Ammon's horn (tissue), 1 donor: ENCODE results near the gene ENOX2.
"Not testable (repeated sequence)": the region's sequence is repeated elsewhere in the genome, so short reads cannot be mapped to it uniquely, and the experiment has no call there.

Experiments used
- DNase-seq: peaks from one replicate; pipeline ENCODE4 v3.0.0-alpha.2; 2016; ENCODE audit warnings: low spot score

ENOX2 gene

DNA sequence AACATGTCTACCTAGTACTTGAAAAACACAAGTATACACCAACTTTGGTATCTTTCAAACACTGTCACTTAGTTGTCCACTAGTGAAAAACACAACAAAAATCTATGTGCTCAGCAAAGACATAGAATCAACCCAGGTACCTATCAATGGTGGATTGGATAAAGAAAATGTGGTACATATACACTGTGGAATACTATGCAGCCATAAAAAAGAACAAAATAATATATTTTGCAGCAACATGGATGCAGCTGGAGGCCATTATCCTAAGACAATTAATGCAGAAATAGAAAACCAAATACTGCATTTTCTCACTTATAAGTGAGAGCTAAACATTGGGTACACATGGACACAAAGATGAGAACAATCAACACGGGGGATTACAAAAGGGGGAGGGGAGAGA is 148.7 kb downstream of the ENOX2 start:
- DNase-seq, result no peak

DNA sequence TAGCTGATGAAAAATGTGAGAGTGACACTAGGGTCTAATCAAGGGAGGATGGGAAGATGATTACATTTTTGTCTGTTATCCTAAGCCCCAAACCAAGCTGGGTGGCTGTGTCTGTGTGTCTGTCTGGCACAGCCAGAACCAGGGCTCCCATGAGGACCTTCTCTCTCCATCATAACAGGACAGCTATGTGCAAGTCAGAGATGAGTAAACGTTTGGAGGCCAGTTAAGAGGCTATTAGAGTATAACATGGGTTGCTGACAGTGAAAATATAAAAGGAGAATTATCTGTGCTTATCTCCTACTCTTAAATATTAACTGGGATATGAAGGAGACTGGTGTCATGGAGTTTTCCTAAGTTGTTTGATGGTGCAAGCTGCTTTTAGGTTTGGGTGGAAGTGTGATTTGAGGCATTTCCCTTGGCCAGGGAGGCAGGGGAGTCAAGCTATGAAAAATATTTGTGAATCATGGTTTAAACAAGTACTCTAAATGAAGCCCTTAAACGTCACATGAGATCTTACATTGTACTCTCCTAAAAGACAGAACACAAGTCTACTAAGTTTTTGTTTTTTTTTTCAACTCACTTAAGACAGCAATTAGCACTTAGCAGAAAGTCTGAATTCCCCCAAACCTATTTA is 156.2 kb downstream of the ENOX2 start:
- DNase-seq, result no peak

- no peak for DNase-seq
Observed at GRCh38 chrX:130746077-130746476, 156.9 kb downstream of the ENOX2 start.

DNA sequence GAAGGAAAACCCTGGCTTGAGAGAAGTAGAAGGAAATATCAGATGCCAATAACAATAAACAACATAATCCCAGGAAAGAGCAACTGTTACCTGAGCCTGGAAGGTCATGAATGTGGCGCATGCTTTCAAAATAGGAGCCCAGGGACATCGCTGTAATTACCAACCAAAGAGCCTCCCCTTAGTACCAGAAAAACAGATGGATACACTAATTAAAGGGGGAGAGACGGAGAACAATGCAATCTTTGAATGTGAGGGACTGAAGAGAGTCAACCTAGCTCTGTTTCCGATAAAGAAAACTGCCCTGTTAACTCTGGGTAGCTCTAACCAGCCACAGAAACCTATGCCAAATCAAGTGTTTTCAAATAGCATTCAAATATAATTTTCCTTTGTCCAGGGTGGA is 161.4 kb downstream of the ENOX2 start:
- DNase-seq, result no peak

- DNase-seq, result no peak
Observed at GRCh38 chrX:130741151-130741550, 161.9 kb downstream of the ENOX2 start.

DNA sequence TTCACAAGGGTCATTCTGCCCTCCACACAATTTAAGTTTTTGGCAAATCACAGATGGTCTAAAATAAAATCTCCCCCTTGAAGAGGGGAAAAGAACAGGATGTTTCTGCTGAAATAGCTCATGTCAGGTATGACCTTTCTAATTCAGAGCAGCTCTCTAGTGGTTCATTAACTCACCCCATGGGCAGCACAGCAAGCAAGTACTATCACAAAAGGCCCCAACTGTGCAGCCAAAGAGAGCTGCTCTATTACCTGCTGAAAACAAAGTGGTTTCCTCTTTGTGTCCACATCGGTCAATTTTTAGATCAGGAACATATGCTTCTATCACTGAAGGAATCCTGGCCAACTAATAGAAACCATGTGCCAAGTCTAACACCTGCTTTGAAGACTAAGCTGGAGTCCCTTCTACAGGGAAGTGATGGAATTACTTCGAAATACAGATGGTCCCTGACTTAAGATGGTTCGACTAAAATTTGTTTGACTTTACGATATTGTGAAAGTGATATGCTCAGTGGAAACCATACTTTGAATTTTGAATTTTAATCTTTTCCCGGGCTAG is 164.3 kb downstream of the ENOX2 start:
- no peak for DNase-seq

GRCh38 chrX:130734713-130735112 is 168.3 kb downstream of the ENOX2 start:
- DNase-seq, result no peak

DNA sequence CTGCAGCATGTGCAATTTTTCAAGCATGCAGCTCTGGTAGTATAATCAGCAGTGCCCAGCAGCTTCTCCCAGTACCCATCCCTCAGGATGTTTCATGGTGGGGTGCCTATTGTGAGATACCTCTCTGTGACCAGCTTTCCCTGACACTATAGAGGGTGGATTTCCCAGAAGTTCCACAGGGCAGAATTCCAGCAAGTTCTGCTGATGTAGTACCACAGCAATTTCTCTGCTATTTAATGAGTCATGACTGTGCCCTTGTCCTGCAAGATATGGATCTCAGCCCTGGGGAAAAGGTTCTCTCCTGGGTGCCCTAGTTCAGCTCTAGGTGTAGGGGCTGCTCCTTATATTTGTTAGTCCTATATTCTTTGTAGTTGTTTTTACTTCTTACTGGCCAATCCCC is 174.8 kb downstream of the ENOX2 start:
- no peak for DNase-seq

- DNase-seq, result no peak
Observed at GRCh38 chrX:130726661-130727060, 176.3 kb downstream of the ENOX2 start.

DNA sequence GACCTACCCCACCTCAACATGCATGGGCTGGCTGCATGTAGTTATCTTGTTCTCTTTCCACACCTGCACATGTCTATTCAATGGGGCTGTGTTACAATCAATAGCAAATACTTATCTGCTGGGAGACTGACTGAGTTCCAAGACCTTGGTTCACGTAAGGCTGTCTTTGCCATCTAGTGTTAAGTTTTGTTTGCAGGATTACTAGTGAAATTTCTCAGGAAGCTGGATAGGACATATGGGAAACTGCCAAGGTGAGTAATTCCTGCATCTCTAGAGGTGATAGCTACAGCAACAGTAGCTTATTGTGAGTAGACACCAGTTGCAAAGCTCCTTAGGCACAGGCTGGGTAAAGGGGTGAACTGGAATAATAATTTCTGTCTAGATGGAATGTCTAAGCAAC is 177.5 kb downstream of the ENOX2 start:
- DNase-seq, result no peak

- DNase-seq, result no peak
Observed at GRCh38 chrX:130719413-130719812, 183.6 kb downstream of the ENOX2 start.

DNA sequence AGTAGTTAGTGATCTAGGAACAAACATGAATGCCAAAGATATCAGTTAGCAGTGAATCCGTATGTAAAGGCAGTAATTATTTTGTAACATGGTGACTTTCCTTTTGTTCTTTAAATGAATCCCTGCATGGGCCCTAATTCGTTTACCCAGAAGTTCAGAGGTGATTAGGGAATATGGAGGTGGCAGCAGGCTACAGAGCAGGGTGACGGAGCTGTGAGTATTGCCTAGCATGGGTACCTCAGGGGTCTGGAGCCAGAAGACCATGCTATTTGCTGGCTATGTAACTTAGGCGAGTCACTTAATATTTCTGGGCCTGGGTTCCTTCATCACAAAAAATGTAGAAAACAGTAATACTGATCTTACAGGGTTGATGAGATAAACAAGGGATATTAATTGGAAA is 184.9 kb downstream of the ENOX2 start:
- no peak for DNase-seq

DNA sequence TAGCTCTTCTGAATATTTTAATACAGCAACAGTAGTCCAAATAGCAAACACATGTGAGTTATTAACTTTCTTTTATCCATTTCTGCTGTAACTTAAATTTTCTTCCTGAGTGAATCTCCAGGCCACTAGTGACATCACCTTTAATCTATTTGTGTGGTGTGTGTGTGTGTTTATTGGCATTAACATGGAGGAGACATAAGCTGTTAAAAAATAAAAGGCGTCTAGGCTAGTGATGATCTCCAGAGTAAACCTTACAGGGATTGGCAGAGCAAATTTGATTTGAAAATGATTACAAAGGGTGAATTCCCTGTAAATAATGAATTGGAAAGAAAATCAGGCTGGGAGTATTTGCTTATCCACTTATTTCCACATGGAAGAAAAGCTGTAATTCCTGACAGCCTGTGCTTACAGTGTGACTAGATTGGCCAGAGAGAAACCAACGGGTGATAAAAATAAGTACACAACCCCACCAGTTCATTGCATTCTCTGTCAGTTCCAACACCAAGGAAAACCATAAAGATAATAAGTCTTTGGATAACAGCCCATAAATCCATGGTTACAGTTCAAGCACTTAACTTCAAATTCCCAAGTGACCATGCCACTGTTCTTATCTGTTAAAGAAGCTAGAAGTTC is 186.1 kb downstream of the ENOX2 start:
- no peak for DNase-seq

DNA sequence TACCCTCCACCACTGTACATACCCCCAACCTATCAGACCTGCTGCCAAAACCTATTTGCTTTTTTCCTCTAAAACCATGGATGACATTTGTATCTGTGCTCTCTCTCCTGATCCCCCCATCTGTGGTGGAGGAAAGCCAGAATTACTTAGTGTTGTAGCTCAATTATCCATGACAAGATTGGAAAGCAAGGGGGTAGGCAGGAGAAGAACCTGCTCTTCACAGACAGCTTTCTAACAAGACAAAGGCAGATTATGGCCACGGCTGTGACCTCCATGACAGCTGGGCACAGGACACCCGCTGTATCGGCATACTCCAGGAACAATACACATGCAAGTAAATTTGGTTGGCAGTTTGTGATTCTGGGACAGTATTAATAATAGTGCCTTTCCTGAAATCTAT is 186.7 kb downstream of the ENOX2 start:
- no peak for DNase-seq

DNA sequence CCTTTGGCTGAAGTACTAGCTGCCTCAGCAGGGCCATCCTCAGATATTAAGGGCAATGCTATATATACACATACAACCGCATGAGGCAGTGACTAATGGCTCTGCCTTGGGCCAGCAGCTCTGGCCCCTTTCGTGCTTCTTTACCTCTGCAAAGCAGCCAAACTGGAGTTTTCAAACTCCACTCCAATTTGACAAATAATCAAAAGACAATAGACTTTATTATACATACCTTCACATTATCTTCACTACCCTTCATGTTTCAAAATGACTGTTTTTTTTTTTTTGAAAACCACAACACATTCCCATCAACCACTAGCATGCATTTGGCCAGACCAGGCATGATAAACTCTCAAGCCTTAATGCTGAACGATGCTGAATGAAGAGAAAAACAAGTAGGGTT is 187.7 kb downstream of the ENOX2 start:
- no peak for DNase-seq

DNA sequence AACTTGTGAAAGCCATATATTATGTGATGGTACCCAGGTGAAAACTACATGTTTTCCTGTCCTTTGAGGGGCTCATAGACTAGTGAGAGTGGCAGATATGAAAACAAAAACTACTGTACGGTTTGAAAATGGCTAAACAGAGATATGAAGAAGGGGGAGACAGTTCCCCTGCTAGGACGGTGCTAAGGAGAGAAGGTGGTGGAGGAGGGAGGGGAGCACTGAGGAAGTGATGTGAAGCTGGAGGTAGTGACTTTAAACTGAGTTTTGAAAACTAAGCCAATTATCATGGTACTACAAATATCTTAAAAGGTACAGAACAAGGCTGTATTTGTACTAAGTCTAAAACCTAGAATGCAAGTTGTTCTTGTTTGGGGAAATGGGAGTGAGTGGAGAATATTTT is 188.3 kb downstream of the ENOX2 start:
- no peak for DNase-seq

DNA sequence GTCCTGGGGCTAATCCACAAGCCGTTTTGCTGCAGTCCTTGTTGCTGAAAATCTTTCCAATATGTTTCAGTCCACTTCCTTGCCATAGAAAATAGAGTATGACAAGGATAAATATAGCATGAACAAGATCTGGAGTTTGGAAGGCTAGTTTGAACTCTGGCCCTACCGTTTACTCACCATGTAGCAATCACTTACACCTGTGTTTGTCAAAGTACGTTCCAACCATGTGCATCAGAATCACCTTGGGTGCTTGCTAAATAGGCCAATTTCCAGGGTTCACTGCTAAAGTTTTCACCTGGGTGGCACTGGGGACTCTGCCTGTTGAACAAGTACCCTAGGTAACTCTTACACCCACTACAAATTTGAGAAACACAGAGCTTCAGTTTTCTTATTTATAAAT is 188.9 kb downstream of the ENOX2 start:
- no peak for DNase-seq

- not testable (repeated sequence) for DNase-seq
Observed at GRCh38 chrX:130709178-130709577, 193.8 kb downstream of the ENOX2 start.

DNA sequence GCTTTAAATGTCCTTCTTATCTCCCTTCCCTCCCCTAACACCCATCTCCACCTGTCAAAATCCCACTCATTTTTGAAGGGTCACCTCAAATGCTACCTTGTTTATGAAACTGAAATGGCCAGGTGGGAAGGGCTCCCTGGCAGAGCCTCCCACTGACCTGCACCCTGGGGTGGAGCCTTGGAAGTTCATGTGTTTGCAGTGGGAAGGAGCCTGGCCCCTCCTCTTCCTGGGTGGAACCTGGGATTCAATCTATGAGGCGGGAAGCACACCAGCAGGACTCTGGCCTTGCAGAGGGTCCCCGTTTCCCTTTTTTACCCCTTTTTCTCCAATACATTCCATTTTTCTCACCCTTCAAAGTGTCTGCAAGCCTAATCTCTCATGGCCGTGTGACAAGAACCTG is 197.4 kb downstream of the ENOX2 start:
- DNase-seq, result no peak

GRCh38 chrX:130704053-130705038 is 198.7 kb downstream of the ENOX2 start:
- no peak for DNase-seq

GRCh38 chrX:130702867-130703707 is 199.9 kb downstream of the ENOX2 start:
- no peak for DNase-seq

- DNase-seq, result no peak
Observed at GRCh38 chrX:130700629-130701028, 202.4 kb downstream of the ENOX2 start.
